ENCODE results near the gene CORO1C. TPM values are rescaled to one million over a fixed set of nuclear protein-coding genes. Genes with fewer than 3 reads are reported as not detected.

CORO1C gene
- total RNA-seq, 2 donors from 2014 or later, result 361 to 548 TPM

DNA sequence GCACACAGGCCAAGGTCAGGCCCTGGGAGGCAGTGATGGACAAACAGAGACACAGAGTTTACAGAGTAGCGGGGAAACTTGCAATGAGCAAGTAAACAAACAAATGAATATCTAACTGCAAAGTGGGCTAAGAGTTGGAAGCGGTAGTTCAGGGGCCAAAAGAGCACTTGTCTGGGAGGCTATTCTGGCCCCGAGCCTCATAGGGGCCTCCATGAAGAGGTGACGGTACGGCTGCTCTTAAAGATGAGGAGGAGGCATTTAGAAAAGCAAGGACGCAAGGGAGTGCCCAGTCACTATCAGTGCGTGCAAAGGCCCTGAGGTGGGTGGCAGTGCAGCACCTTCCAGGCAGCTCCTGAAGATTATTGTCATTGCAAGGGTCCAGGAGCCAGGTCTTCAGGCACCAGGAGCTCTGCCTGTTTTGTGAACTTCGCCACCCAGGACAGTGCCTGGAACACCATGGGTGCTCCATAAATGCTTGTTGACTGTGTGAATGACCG, 129.1 kb downstream of the CORO1C start:
- DNase-seq (ENCODE audit: low spot score), result no peak
- intact Hi-C loops (cut with DNase I), result no loop called here

DNA sequence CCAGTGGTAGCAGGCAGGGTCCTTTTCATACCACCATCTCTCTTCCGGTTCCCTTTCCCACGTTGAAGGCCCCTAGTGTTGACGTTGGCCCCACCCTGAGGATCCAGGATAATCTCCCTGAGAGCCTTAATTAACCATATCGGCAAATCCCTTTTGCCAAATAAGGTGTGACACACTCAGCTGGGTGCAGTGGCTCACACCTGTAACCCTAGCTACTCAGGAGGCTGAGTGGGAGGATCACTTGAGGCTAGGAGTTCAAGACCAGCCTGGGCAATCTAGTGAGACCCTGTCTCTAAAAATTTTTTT, 130.7 kb downstream of the CORO1C start:
- intact Hi-C loops (cut with DNase I), result no loop called here

DNA sequence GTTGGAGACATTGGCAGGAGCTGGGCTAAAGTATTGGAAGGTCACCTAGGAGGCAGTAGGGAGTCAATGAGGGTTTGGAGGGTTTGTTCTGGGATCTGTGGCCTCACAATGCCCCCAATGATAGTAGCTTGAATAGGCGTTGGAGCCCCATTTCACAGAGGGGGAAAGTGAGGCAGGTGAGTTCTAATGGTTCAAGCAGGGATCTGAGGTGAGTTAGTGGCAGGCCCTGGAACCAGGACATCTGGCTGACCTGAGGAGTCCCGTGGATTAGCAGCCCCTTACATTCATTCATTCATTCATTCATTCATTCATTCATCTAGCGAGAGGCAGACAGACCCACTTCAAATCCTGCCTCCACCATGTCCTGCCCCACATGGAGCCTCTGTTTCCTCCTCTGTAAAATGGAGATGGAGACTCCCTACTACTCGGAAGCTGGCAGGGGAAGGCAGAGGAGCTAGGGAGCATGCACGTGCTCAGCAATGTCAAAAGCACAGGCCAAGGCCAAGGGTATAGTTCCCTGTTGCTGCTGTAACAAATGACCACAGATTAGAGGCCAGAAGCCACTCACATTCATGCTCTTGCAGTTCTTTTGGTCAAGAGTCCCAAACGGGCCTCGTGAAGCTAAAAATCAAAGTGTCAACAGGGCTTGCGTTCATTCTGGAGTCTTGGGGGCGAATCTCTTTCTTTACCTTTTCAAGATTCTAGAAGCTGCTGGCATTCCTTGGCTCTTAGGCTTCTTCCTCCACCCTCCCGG, 131.2 kb downstream of the CORO1C start:
- no peak for DNase-seq (ENCODE audit: low spot score)
- intact Hi-C loops (cut with DNase I), result no loop called here

More for the DNA sequence above, 130.7 kb downstream of the CORO1C start:
- no peak for DNase-seq (ENCODE audit: low spot score)

DNA sequence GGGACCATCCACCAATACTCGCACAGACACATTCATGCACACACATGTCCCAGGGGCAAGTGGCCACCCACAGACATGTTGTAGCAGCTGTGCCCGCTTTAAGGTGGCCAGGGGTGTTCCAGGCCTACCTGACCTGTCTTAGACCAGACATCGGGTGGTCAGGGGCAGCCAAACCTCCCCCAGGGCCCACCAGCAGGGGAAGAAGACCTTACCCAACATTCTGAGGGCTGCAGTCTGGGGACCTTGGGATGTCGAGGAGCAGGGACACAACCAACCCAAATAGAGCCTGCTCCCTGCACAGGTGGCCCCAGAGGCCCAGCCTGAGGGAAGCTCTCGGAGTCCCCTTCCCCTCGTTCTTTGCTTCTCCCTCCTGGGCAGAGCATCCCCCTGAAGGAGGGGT, 131.8 kb downstream of the CORO1C start:
- intact Hi-C loops (cut with DNase I), result no loop called here
- DNase-seq (ENCODE audit: low spot score), result no peak

DNA sequence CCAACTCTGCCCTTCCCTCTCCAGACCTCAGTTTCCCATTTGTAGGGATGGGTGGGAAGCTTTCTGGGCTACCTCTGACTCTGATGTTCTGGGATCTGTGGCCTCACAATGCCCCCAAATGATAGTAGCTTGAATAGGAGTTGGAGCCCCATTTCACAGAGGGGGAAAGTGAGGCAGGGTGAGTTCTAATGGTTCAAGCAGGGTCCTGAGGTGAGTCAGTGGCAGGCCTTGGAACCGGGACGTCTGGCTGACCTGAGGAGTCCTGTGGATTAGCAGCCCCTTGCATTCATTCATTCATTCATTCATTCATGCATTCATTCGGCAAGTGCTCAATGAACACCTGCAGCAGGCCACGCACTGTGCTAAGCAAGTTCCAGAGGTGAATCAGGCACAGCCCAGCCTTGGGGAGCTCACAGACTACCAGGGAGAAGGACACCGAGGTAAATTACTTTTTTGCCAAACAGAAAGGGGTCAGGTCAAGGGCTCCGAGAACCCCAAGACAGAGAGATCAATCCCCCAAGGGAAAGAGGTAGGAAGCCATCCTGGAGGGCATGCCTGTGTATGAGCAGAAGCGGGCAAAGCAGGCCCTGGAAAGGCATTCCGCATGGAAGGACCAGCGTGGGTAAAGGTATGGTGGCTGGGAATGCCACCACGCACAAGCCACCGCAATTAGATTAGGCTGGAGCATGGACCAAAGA, 132.6 kb downstream of the CORO1C start:
- no peak for DNase-seq (ENCODE audit: low spot score)
- intact Hi-C loops (cut with DNase I), result no loop called here

DNA sequence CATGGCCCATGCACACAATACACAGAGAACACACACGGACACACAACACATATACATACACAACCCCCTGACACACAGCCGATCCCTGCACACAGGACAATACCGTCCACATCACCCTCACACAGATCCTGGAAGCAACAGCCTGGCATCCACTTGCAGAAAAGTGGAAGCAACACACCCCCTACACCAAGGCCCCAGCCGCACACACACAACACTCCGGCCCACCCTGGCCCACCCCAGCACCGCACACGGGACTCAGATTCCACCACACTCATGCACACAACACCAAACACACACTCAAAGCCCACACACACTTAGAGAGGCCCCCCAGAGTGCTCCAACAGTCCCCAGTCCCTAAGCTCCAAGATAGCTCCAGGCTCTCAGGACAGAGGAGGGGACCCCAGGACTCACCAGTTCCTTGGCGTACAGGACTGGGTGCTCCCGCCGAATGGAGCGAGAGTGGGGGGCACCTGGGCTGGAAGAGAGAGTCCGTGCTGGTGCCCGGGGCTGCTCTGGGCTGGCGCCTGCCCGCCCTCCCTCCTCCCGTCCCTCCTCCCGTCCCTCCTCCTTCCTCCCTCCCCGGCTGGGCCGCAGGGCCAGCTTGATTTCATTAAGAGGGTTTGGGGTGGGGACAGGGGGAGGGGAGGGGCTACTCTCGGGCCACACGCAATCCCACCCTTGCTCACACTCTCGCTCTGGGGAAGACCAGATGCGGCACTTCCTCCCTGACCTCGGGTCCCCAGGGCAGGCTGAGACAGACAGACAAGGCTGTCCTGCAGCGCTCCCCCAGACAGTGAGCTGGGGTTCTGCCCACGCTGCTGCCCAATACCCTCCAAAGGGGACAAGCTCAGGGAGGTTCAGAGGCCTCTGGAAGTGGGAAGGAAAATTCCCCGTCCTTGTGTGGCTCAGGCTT, 133.5 kb downstream of the CORO1C start, which contains the start of gene TMEM119:
TMEM119 (minus strand) TSS at position 526 of the 913 bp plus-strand sequence. CDS start 5,701 bp downstream, outside the sequence.
- intact Hi-C loops (cut with DNase I), result no loop called here
- no peak for DNase-seq (ENCODE audit: low spot score)

DNA sequence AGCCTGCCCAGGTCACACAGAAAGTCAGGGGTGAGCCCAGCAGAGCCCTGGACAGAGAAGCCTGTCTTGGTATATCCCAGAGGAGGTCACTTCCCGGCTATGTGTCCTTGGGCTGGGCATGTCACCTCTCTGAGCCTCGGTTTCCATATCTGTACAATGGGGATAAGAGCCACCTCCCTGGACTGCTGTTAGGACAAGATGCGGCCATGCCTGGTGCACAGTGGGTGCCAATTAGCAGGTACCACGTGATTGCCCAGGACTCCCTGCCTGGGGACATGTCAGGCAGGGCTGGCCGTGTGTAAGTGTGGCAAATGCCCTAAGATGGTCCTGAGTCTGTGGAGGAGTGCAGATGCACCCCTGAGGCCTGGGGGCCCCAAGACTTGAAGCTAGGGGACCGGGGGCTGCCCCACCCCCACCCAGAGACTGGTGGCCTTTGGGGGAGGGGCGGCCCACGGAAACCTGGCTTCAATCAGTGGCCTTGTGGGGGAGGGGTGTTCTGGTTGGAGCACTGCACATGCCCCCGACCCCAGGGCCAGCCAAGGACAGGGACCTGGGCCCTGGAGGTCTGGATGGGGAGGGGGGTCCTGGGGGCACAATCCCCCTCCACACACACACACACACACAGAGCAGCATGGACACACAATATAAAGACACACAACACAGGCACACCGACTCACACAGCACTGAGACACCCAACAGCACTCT, 134.3 kb downstream of the CORO1C start:
- DNase-seq (ENCODE audit: low spot score), result no peak
- intact Hi-C loops (cut with DNase I), result no loop called here

DNA sequence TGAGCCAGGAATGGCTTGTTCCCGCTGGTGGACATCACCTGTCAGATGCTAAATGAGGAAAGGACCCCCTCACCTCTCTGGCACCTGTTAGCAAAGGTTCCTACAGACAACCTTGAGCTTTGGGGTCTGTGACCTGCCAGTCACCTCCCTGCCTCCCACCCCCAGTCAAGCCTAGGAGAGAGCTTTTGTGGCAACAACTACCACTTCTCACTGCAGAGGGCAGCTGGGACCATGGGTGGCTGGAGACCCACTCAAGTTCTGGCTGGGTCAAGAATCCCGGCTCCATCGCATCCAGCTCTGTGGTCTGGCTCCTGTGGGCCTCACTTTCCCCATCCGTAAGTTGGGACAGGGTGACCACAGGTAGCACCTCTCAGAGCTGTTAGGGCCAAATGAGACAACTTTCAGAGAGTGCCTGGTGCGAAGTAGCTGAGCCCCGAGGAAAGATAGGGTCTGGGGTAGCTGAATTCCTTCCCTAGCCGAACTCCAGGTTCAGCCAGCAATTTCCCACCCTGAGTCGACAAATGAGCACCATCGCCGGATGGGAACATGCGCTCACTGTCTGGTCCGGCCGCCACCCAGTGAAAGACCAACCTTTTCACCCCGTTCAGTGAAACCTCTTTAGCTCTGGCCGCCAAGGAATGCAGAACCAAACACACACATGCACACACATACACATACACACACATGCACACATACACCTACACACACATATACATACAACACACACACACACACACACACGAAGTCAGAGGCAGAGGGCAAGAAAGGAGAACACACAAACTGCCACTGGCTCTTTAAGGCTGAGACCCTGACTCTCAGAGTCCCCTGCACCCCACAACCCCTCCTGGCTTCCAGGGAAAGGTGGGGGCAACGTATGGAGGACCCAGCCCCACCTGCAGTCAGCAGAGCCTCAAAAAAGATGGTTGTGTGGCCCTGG, 135.3 kb downstream of the CORO1C start:
- no peak for DNase-seq (ENCODE audit: low spot score)
- intact Hi-C loops (cut with DNase I), result no loop called here

Small RNAs within 50 kb of the gene (microRNA-seq; reads per million reads assigned to microRNA genes)
- gene MIR4496 (ENCODE audit: borderline microRNAs expressed in 2 of 2), result 0 reads per million in 2 donors

Other genes starting within 250 kb of the CORO1C start
- gene FICD, start 216.2 kb downstream of the CORO1C start, total RNA-seq, result 10 to 100 TPM in 1 of 2 donors, 1 to 10 TPM in 1; 10.0 to 11.3 TPM
- gene SART3, start 170.3 kb downstream of the CORO1C start, total RNA-seq, result 10 to 100 TPM; 27.4 to 28.9 TPM
- gene ISCU, start 168.9 kb downstream of the CORO1C start, total RNA-seq, result 100 to 1,000 TPM; 113 to 119 TPM
- 10 to 100 TPM; 12.7 to 72.5 TPM for gene TMEM119, start 133.4 kb downstream of the CORO1C start, total RNA-seq
- gene SELPLG, start 97.6 kb downstream of the CORO1C start, total RNA-seq, result 10 to 100 TPM in 1 of 2 donors, 1 to 10 TPM in 1; 5.1 to 14.4 TPM
- 10 to 100 TPM; 34.7 to 43.9 TPM for gene SSH1, start 126.1 kb upstream of the CORO1C start, total RNA-seq
- under 1 TPM in 1 of 2 donors, not detected in 1; 0.28 TPM for gene DAO, start 148.6 kb upstream of the CORO1C start, total RNA-seq

All from posterior vena cava (tissue), 2 donors.